SU-DHL-6 (cell line): ENCODE measurements around the gene JPH3.

Experiments
- H2AFZ ChIP-seq: fragments of 200-600 bp; sonication (generic); 2 replicates; pipeline ENCODE4 v1.6.1; 2014; ENCODE audit warnings: low read depth, mild to moderate bottlenecking, moderate library complexity, mixed read lengths, antibody characterized with exemption, low read length; ENCODE audit not compliant: severe bottlenecking
- H3F3A ChIP-seq: fragments of 200-600 bp; shearing (Covaris generic); 2 replicates; pipeline ENCODE4 v1.6.0; 2016; ENCODE audit warnings: antibody characterized with exemption, mild to moderate bottlenecking; ENCODE audit not compliant: insufficient read depth
- H3K27ac ChIP-seq: fragments of 200-600 bp; sonication (generic); 2 replicates; pipeline ENCODE4 v1.5.1; 2016; ENCODE audit warnings: low read depth, mild to moderate bottlenecking, low read length, moderate library complexity, mixed read lengths
- H3K27me3 ChIP-seq: fragments of 200-600 bp; sonication (generic), shearing (Covaris generic); 2 replicates; pipeline ENCODE4 v1.6.0; 2014; ENCODE audit warnings: mild to moderate bottlenecking, low read length
- H3K36me3 ChIP-seq: fragments of 200-600 bp; sonication (generic); 2 replicates; pipeline ENCODE4 v1.6.1; 2014; ENCODE audit warnings: mild to moderate bottlenecking, low read length, mixed read lengths
- H3K4me2 ChIP-seq: fragments of 300-600, 200-600 bp; shearing (Covaris generic), sonication (generic); 2 replicates; pipeline ENCODE4 v1.6.0; 2014; ENCODE audit warnings: low read length, low read depth, mild to moderate bottlenecking; ENCODE audit not compliant: poor library complexity, severe bottlenecking
- H3K4me3 ChIP-seq: fragments of 200-600 bp; sonication (generic); 2 replicates; pipeline ENCODE4 v1.5.1; 2014; ENCODE audit warnings: antibody characterized with exemption, low read length, mild to moderate bottlenecking, mixed read lengths; ENCODE audit not compliant: insufficient read depth, poor library complexity, severe bottlenecking
- H3K79me2 ChIP-seq: fragments of 200-600 bp; sonication (generic); 2 replicates; pipeline ENCODE4 v1.6.1; 2014; ENCODE audit warnings: mild to moderate bottlenecking, low read length, moderate library complexity; ENCODE audit not compliant: insufficient read depth
- H3K9ac ChIP-seq: fragments of 200-600 bp; sonication (generic); 2 replicates; pipeline ENCODE4 v1.7.0; 2014; ENCODE audit warnings: mild to moderate bottlenecking, low read length
- H3K9me2 ChIP-seq: fragments of 200-600 bp; sonication (generic); replicated peaks from 2 replicates; pipeline ENCODE4 v1.6.1; 2014; ENCODE audit warnings: low read length; ENCODE audit not compliant: insufficient read depth
- H3K9me3 ChIP-seq: fragments of 200-600 bp; sonication (generic); 2 replicates; pipeline ENCODE4 v1.6.1; 2014; ENCODE audit warnings: low read length, mixed read lengths; ENCODE audit not compliant: insufficient read depth
- H4K20me1 ChIP-seq: fragments of 200-600 bp; sonication (generic); 2 replicates; pipeline ENCODE4 v1.6.1; 2014; ENCODE audit warnings: low read depth, mild to moderate bottlenecking, antibody characterized with exemption, low read length, moderate library complexity, mixed read lengths
- EZH2phosphoT487 ChIP-seq: fragments of 200-600 bp; sonication (generic), shearing (Covaris generic); conservative IDR thresholded peaks from 2 replicates; pipeline ENCODE4 v1.6.1; 2018; ENCODE audit warnings: mild to moderate bottlenecking, antibody characterized with exemption, low read length, moderate library complexity, mixed read lengths
- TF ChIP-seq, protein P1 (sequence below): fragments of 200-600 bp; sonication (generic); IDR thresholded peaks from one replicate; pipeline ENCODE4 v1.5.1; 2017; ENCODE audit warnings: antibody characterized with exemption, mild to moderate bottlenecking, low read length, moderate library complexity; ENCODE audit not compliant: insufficient read depth, poor library complexity, severe bottlenecking

The JPH3 gene

DNA sequence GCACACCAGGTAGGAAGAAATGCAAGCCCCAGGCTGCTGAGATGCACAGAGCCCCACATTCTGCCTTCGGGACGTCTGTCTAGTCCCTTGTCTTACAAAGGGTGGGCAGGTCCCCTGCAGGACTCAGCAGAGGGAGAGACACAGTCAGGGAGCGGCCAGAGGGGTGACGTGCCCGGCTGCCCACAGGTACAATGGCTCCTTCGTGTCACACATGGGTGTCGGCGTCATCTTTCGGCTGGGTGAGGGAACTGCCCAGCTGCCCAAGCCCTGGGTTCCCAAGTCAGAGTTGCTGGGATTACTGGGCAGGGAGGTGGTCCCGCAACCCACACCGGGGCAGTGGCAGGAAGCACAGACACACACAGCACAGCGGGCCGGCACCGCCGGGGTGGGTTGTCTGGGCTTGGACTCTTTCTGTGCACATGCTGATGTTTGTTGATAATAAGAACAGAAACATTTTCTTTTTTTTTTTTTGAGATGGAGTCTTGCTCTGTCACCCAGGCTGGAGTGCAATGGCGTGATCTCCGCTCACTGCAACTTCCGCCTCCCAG, 80.6 kb downstream of the JPH3 start:
- H3F3A ChIP-seq, result no peaks in the 10 kb centered on the region
- TF ChIP-seq, protein P1, sequence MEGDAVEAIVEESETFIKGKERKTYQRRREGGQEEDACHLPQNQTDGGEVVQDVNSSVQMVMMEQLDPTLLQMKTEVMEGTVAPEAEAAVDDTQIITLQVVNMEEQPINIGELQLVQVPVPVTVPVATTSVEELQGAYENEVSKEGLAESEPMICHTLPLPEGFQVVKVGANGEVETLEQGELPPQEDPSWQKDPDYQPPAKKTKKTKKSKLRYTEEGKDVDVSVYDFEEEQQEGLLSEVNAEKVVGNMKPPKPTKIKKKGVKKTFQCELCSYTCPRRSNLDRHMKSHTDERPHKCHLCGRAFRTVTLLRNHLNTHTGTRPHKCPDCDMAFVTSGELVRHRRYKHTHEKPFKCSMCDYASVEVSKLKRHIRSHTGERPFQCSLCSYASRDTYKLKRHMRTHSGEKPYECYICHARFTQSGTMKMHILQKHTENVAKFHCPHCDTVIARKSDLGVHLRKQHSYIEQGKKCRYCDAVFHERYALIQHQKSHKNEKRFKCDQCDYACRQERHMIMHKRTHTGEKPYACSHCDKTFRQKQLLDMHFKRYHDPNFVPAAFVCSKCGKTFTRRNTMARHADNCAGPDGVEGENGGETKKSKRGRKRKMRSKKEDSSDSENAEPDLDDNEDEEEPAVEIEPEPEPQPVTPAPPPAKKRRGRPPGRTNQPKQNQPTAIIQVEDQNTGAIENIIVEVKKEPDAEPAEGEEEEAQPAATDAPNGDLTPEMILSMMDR, result no peak
- TF ChIP-seq EZH2phosphoT487, result no peak
- H3K27ac ChIP-seq, result no peak overlapping the region
- no peaks in the 10 kb centered on the region for H3K9me3 ChIP-seq
- H3K36me3 ChIP-seq, result no peaks in the 10 kb centered on the region
- H3K9me2 ChIP-seq, result no peaks in the 10 kb centered on the region
- no peaks in the 10 kb centered on the region for H3K79me2 ChIP-seq
- no peaks in the 10 kb centered on the region for H3K27me3 ChIP-seq
- no peak overlapping the region for H3K4me3 ChIP-seq
- no peak overlapping the region for H3K9ac ChIP-seq
- no peak overlapping the region for H2AFZ ChIP-seq
- H4K20me1 ChIP-seq, result no peaks in the 10 kb centered on the region
- no peak overlapping the region for H3K4me2 ChIP-seq

DNA sequence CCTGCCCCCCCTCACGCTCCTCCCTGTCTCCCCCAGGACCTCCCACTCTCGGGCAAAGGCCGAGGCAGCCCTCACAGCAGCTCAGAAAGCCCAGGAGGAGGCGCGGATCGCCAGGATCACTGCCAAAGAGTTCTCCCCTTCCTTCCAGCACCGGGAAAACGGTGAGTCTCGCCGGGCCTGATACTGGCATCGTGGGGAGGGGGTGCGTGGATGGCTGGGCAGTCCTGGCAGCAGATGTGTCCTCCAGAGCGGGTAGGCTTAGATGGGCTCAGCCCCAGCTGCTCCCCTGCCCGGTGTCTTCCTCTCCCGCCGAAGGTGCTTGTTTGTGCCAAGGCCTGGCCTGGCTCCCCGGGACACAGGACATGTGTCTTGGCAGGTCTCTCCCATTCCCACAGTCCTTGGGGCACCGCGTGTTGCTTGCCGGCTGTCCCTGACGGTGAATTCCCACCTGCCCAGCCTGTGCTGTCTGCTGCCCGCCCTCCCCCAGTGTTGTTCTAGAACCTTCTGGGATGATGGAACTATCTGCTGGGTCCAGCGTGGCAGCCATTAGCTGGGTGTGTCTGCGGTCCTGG, 81.9 kb downstream of the JPH3 start:
- H3K27ac ChIP-seq, result no peak overlapping the region
- no peaks in the 10 kb centered on the region for H3K27me3 ChIP-seq
- no peak overlapping the region for H2AFZ ChIP-seq
- H4K20me1 ChIP-seq, result no peaks in the 10 kb centered on the region
- no peaks in the 10 kb centered on the region for H3F3A ChIP-seq
- no peaks in the 10 kb centered on the region for H3K36me3 ChIP-seq
- no peak overlapping the region for H3K4me3 ChIP-seq
- H3K79me2 ChIP-seq, result no peaks in the 10 kb centered on the region
- H3K9me3 ChIP-seq, result no peaks in the 10 kb centered on the region
- H3K4me2 ChIP-seq, result no peak overlapping the region
- no peaks in the 10 kb centered on the region for H3K9me2 ChIP-seq
- TF ChIP-seq, protein P1, result no peak
- TF ChIP-seq EZH2phosphoT487, result no peak
- H3K9ac ChIP-seq, result no peak overlapping the region

DNA sequence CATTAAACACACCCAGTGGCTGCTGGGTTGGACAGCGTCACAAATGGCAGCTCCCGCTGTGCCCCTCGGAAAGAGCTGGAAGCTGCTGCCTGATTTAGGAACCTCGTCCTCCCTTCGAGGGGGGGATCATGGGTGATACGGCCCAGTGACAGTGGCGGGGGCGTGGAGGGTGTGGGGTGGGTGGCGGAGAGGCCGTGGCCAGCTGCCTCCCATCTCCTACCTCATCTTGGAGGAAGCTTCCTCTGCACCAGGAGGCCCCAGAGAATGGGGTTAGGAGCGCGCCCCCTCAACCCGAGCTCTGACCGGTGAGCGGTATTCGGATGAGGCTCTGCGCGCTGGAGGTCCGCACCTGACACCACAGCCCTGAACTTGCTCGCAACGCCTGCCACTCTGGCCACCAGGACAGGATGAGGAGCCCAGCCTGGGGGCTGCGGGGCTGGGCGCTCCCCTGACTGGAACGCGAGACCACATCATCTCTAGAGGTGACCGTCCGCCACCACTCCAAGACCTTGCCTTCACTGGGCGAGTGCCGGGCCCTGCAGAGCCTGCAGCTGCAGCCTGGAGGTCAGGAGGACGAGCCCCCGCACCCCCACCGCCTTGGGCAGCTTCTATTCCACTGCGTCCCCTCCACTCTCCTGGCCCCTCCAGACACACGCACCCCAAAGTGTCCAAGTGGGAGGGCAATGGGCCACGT, 82.5 kb downstream of the JPH3 start:
- H3K79me2 ChIP-seq, result no peaks in the 10 kb centered on the region
- H3K9me2 ChIP-seq, result no peaks in the 10 kb centered on the region
- H3K27me3 ChIP-seq, result no peaks in the 10 kb centered on the region
- no peaks in the 10 kb centered on the region for H3K9me3 ChIP-seq
- no peak overlapping the region for H3K27ac ChIP-seq
- TF ChIP-seq EZH2phosphoT487, result no peak
- TF ChIP-seq, protein P1, result no peak
- no peak overlapping the region for H3K9ac ChIP-seq
- no peak overlapping the region for H3K4me2 ChIP-seq
- no peak overlapping the region for H2AFZ ChIP-seq
- no peaks in the 10 kb centered on the region for H3K36me3 ChIP-seq
- no peaks in the 10 kb centered on the region for H3F3A ChIP-seq
- H4K20me1 ChIP-seq, result no peaks in the 10 kb centered on the region
- H3K4me3 ChIP-seq, result no peak overlapping the region
